ENCODE results near the gene GRAP. TPM values are rescaled to one million over a fixed set of nuclear protein-coding genes. Genes with fewer than 3 reads are reported as not detected.
"Not testable (repeated sequence)": the region's sequence is repeated elsewhere in the genome, so short reads cannot be mapped to it uniquely, and the experiment has no call there.

GRAP gene
- total and polyA plus RNA-seq, 2 experiments from 2014 or later, result 0.24 TPM; not detected in 1

DNA sequence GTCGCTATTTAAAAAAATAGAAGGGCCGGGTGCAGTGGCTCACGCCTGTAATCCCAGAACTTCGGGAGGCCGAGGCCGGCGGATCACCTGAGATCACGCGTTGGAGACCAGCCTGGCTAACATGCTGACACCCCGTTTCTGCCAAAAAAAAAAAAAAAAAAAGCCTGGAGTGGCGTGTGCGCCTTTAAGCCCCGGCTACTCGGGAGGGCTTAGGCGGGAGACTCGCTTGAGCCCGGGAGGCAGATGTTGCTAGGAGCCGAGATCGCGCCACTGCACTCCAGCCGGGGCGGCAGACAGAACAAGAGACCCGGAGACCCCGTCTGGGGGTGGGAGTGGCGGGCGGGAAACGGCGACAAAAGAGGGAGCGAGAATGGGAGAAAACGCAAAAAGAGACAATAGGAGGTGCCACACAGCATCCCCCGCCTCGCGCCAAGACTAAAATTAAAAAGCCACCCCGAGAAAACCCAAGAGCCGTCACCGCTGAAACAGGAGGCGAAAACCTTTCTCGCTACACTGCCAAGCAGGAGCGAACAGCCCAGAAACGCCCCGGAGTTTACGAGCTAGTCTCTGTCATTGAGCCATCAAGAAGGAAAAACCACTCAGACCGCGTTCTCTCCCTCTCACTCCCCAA is 16.7 kb upstream of the GRAP start:
- peak overlapping the region; percentile 45; the same call in 1 of the 3 replicates for H3K4me3 Mint-ChIP-seq

DNA sequence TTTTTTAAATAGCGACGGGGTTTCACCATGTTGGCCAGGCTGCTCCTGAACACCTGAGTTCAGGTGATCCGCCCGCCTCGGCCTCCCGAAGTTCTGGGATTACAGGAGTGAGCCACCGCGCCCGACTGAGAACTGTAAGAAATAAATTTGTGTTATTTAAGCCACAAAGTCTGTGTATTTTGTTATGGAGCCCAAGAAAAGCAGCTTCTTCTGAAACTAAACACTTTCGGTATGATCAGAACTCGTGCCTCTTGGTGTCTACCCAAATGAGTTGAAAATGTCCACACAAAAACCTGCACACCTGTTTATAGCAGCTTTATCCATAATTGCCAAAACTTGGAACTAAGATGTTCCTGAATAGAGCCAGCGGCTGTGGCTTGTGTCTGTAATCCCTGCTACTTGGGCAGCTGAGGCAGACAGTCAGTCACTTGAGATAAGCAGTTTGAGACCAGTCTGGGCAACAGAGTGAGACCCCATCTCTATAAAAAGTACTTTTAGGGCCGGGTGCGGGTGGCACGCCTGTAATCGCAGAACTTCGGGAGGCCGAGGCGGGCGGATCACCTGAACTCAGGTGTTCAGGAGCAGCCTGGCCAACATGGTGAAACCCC is 16.1 kb upstream of the GRAP start:
- not testable (repeated sequence) for H3K27ac Mint-ChIP-seq; H3K27me3 Mint-ChIP-seq (ENCODE audit: insufficient read depth, low read depth, poor library complexity); H3K4me2 ChIP-seq; H2AFZ ChIP-seq; H3K79me2 ChIP-seq (replicated peaks; ENCODE audit: insufficient read depth); H3K4me1 ChIP-seq (ENCODE audit: insufficient read depth); H3K27ac ChIP-seq (ENCODE audit: low read depth); H3K27me3 ChIP-seq (ENCODE audit: insufficient read depth); H3K9me2 ChIP-seq (ENCODE audit: insufficient read depth); H4K20me1 ChIP-seq (replicated peaks; ENCODE audit: insufficient read depth); H3K4me1 Mint-ChIP-seq; DNase-seq (ENCODE audit: low spot score); H3F3A ChIP-seq (replicated peaks; ENCODE audit: low read depth); H3K4me3 Mint-ChIP-seq; H3K36me3 Mint-ChIP-seq (ENCODE audit: low read depth); H3K9me3 Mint-ChIP-seq; H3K4me3 ChIP-seq; H3K36me3 ChIP-seq (ENCODE audit: insufficient read depth)
- ATAC-seq, result peak; percentile 82

More for the DNA sequence above, 16.7 kb upstream of the GRAP start:
- H3K9me2 ChIP-seq (ENCODE audit: insufficient read depth); H4K20me1 ChIP-seq (replicated peaks; ENCODE audit: insufficient read depth); H2AFZ ChIP-seq; H3K9me3 Mint-ChIP-seq; H3K27me3 Mint-ChIP-seq (ENCODE audit: insufficient read depth, low read depth, poor library complexity); DNase-seq (ENCODE audit: low spot score); H3K79me2 ChIP-seq (replicated peaks; ENCODE audit: insufficient read depth); H3K36me3 Mint-ChIP-seq (ENCODE audit: low read depth); H3K4me1 ChIP-seq (ENCODE audit: insufficient read depth); H3K4me1 Mint-ChIP-seq; H3K27me3 ChIP-seq (ENCODE audit: insufficient read depth); H3K4me2 ChIP-seq; H3K4me3 ChIP-seq; H3K36me3 ChIP-seq (ENCODE audit: insufficient read depth); H3F3A ChIP-seq (replicated peaks; ENCODE audit: low read depth): not testable (repeated sequence)
- ATAC-seq, result peak; percentile 9
- H3K27ac ChIP-seq (ENCODE audit: low read depth), result peak overlapping the region; percentile 69; the same call in 1 of the 2 replicates
- TF ChIP-seq POLR2AphosphoS5 (IDR thresholded peaks at IDR 0.05; ENCODE audit: low read depth) (peak; percentile 85), CREB1 (CRISPR knock-in tag; IDR thresholded peaks at IDR 0.05; ENCODE audit: low read depth) (peak; percentile 54; the same call in 1 of the 2 replicates), ZNF331 (CRISPR knock-in tag; IDR thresholded peaks at IDR 0.05; ENCODE audit: low read depth) (peak; percentile 57)
- TF ChIP-seq, protein P1, sequence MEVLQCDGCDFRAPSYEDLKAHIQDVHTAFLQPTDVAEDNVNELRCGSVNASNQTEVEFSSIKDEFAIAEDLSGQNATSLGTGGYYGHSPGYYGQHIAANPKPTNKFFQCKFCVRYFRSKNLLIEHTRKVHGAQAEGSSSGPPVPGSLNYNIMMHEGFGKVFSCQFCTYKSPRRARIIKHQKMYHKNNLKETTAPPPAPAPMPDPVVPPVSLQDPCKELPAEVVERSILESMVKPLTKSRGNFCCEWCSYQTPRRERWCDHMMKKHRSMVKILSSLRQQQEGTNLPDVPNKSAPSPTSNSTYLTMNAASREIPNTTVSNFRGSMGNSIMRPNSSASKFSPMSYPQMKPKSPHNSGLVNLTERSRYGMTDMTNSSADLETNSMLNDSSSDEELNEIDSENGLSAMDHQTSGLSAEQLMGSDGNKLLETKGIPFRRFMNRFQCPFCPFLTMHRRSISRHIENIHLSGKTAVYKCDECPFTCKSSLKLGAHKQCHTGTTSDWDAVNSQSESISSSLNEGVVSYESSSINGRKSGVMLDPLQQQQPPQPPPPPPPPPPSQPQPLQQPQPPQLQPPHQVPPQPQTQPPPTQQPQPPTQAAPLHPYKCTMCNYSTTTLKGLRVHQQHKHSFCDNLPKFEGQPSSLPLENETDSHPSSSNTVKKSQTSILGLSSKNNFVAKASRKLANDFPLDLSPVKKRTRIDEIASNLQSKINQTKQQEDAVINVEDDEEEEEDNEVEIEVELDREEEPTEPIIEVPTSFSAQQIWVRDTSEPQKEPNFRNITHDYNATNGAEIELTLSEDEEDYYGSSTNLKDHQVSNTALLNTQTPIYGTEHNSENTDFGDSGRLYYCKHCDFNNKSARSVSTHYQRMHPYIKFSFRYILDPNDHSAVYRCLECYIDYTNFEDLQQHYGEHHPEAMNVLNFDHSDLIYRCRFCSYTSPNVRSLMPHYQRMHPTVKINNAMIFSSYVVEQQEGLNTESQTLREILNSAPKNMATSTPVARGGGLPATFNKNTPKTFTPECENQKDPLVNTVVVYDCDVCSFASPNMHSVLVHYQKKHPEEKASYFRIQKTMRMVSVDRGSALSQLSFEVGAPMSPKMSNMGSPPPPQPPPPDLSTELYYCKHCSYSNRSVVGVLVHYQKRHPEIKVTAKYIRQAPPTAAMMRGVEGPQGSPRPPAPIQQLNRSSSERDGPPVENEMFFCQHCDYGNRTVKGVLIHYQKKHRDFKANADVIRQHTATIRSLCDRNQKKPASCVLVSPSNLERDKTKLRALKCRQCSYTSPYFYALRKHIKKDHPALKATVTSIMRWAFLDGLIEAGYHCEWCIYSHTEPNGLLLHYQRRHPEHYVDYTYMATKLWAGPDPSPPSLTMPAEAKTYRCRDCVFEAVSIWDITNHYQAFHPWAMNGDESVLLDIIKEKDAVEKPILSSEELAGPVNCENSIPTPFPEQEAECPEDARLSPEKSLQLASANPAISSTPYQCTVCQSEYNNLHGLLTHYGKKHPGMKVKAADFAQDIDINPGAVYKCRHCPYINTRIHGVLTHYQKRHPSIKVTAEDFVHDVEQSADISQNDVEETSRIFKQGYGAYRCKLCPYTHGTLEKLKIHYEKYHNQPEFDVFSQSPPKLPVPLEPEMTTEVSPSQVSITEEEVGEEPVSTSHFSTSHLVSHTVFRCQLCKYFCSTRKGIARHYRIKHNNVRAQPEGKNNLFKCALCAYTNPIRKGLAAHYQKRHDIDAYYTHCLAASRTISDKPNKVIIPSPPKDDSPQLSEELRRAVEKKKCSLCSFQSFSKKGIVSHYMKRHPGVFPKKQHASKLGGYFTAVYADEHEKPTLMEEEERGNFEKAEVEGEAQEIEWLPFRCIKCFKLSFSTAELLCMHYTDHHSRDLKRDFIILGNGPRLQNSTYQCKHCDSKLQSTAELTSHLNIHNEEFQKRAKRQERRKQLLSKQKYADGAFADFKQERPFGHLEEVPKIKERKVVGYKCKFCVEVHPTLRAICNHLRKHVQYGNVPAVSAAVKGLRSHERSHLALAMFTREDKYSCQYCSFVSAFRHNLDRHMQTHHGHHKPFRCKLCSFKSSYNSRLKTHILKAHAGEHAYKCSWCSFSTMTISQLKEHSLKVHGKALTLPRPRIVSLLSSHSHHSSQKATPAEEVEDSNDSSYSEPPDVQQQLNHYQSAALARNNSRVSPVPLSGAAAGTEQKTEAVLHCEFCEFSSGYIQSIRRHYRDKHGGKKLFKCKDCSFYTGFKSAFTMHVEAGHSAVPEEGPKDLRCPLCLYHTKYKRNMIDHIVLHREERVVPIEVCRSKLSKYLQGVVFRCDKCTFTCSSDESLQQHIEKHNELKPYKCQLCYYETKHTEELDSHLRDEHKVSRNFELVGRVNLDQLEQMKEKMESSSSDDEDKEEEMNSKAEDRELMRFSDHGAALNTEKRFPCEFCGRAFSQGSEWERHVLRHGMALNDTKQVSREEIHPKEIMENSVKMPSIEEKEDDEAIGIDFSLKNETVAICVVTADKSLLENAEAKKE (CRISPR knock-in tag; IDR thresholded peaks at IDR 0.05), result peak; percentile 9; the same call in 1 of the 2 replicates
- H3K27ac Mint-ChIP-seq, result peak overlapping the region; percentile 94

All from GM23338 (cell line).